Nephron (organoid): ENCODE measurements around the gene ZCCHC7.

Source experiments
- H3K27ac Mint-ChIP-seq, 3 experiments: 2 replicates each; pipeline ENCODE4 v1.8.0; 2020; ENCODE audit warnings: mixed read lengths in 3 of 3, mild to moderate bottlenecking in 2 of 3, moderate library complexity in 1 of 3
- H3K27me3 Mint-ChIP-seq: 2 replicates; pipeline ENCODE4 v1.8.0; 2021; ENCODE audit warnings: low read depth, mild to moderate bottlenecking, moderate library complexity, mixed read lengths
- H3K36me3 Mint-ChIP-seq: 2 replicates; pipeline ENCODE4 v1.8.0; 2020; ENCODE audit warnings: low read depth, mixed read lengths
- H3K4me1 Mint-ChIP-seq: 2 replicates; pipeline ENCODE4 v1.8.0; 2020; ENCODE audit warnings: mixed read lengths
- H3K4me3 Mint-ChIP-seq, 3 experiments: 2 replicates each; pipeline ENCODE4 v1.8.0; 2020; ENCODE audit warnings: mild to moderate bottlenecking in 3 of 3, mixed read lengths in 3 of 3, moderate library complexity in 2 of 3
- H3K9me3 Mint-ChIP-seq: 2 replicates; pipeline ENCODE4 v1.8.0; 2020; ENCODE audit warnings: mixed read lengths
- CTCF ChIP-seq, 3 experiments: fragments of 200-600 bp; sonication (generic); IDR thresholded peaks; one replicate each; pipeline ENCODE4 v1.5.0; 2021; ENCODE audit warnings: antibody characterized with exemption in 3 of 3; ENCODE audit not compliant: unreplicated experiment in 3 of 3

The ZCCHC7 gene

GRCh38 chr9:37398464-37399025, 278.2 kb downstream of the ZCCHC7 start:
- H3K9me3 Mint-ChIP-seq, result no peaks in the 10 kb centered on the region
- no peaks in the 10 kb centered on the region for H3K4me1 Mint-ChIP-seq
- no peak for TF ChIP-seq CTCF (IDR thresholded peaks at IDR 0.05; ENCODE audit: unreplicated experiment in 3 of 3)
- no peak overlapping the region for H3K27ac Mint-ChIP-seq
- peaks cover 5% of the 10 kb centered on the region for H3K27me3 Mint-ChIP-seq
- H3K4me3 Mint-ChIP-seq, result no peak overlapping the region
- H3K36me3 Mint-ChIP-seq, result no peaks in the 10 kb centered on the region

- Mint-ChIP-seq H3K36me3 (no peaks in the 10 kb centered on the region), H3K9me3 (no peaks in the 10 kb centered on the region), H3K27ac (no peak overlapping the region), H3K27me3 (peaks cover 5% of the 10 kb centered on the region), H3K4me1 (no peaks in the 10 kb centered on the region), H3K4me3 (no peak overlapping the region)
- no peak for TF ChIP-seq CTCF (IDR thresholded peaks at IDR 0.05; ENCODE audit: unreplicated experiment in 3 of 3)
Measured at GRCh38 chr9:37399336-37399735, 279.0 kb downstream of the ZCCHC7 start.

GRCh38 chr9:37404590-37404989, 284.2 kb downstream of the ZCCHC7 start:
- H3K27ac Mint-ChIP-seq, result no peak overlapping the region
- TF ChIP-seq CTCF (IDR thresholded peaks at IDR 0.05; ENCODE audit: unreplicated experiment in 3 of 3), result no peak
- no peak overlapping the region for H3K4me3 Mint-ChIP-seq
- no peaks in the 10 kb centered on the region for H3K36me3 Mint-ChIP-seq
- H3K27me3 Mint-ChIP-seq, result no peaks in the 10 kb centered on the region
- H3K4me1 Mint-ChIP-seq, result no peaks in the 10 kb centered on the region
- no peaks in the 10 kb centered on the region for H3K9me3 Mint-ChIP-seq

GRCh38 chr9:37405350-37405749, 285.0 kb downstream of the ZCCHC7 start:
- no peak for TF ChIP-seq CTCF (IDR thresholded peaks at IDR 0.05; ENCODE audit: unreplicated experiment in 3 of 3)
- Mint-ChIP-seq H3K27me3 (no peaks in the 10 kb centered on the region), H3K4me1 (no peaks in the 10 kb centered on the region), H3K36me3 (no peaks in the 10 kb centered on the region), H3K9me3 (no peaks in the 10 kb centered on the region), H3K27ac (peak overlapping the region in 1 of 3 experiments; percentile 20), H3K4me3 (no peak overlapping the region)

- no peaks in the 10 kb centered on the region for H3K9me3 Mint-ChIP-seq
- H3K36me3 Mint-ChIP-seq, result no peaks in the 10 kb centered on the region
- H3K4me1 Mint-ChIP-seq, result no peaks in the 10 kb centered on the region
- H3K4me3 Mint-ChIP-seq, result no peak overlapping the region
- peaks cover under 1% of the 10 kb centered on the region for H3K27me3 Mint-ChIP-seq
- peak overlapping the region in 1 of 3 experiments; percentile 9 for H3K27ac Mint-ChIP-seq
- no peak for TF ChIP-seq CTCF (IDR thresholded peaks at IDR 0.05; ENCODE audit: unreplicated experiment in 3 of 3)
Measured at GRCh38 chr9:37405764-37406380, 285.5 kb downstream of the ZCCHC7 start.
